ENCODE data around the gene NPLOC4. TPM values are rescaled to one million over a fixed set of nuclear protein-coding genes. Genes with fewer than 3 reads are reported as not detected.

NPLOC4 gene
- total RNA-seq, 1 donor: 63.8 TPM

DNA sequence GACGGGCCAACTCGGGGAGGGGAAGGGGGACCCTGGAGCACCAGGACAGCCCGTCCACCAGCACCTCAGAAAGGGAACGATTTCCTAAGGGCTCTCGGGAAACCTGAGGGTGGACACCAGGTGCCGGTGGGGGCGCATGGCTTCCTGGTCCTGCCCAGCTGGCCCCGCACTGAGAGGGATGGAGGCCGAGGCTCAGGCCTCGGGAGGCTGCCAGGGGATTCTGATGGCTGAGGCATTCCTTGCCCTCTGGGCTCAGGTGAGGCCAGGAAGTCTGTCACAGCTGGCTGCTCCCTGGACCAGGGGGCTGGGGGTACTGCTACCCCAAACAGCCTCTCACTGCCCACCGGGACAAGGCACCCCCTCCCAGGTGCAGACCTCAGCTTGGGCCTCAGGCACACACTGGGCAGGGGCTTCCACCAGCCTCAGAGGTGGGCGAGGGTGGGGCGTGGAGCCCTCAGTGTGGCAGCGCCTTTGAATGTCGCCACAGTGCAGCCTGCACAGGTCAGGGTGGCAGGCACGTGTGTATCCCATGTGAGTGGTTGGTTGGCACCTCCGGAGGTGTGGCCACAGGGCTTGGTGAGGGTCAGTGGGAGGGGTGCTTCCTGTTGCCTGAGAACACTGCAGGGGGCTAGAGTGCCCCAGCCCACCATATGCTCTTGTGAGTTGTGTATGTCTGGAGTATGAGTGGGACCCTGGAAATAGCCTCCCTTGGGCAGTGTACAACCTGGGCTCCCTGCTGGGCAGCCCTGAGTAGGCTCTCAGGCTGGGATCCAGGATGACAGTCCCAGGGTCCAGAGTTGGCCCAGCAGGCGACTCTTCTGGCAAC lies 112.7 kb downstream of the NPLOC4 start:
- no peak for DNase-seq (ENCODE audit: low read depth in 2 of 3, low spot score in 2 of 3)

DNA sequence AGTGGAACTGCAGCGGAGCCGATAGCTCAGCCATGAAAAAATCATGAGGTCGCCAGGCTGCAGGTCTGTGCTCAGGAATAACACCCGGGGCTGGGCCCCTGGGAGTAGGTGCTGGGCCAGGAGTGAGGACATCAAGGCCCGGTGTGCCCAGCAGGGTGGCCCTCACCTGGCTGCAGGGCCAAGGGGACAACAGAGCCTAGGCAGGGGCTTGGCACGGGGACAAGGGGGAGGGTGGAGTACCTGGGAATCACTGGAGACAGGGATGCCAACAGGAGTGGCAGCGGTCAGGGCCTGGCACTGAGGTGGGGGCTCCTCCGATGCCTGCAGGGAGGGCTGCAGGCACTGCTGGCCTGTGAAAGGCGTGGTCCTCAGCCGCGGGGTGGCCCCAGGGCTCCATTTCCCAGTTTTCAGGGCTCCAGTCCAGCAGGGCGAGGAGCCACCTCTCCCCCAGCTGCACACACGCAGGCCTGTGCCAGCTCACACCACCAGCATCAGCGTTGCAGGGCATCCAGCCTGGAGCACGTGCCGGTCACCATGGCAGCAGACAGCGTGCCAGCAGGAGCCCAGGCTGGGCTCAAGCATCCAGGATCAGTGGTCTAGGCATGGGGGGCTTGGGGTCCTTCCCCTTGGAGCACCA lies 113.4 kb downstream of the NPLOC4 start:
- DNase-seq (ENCODE audit: low read depth in 2 of 3, low spot score in 2 of 3): no peak

DNA sequence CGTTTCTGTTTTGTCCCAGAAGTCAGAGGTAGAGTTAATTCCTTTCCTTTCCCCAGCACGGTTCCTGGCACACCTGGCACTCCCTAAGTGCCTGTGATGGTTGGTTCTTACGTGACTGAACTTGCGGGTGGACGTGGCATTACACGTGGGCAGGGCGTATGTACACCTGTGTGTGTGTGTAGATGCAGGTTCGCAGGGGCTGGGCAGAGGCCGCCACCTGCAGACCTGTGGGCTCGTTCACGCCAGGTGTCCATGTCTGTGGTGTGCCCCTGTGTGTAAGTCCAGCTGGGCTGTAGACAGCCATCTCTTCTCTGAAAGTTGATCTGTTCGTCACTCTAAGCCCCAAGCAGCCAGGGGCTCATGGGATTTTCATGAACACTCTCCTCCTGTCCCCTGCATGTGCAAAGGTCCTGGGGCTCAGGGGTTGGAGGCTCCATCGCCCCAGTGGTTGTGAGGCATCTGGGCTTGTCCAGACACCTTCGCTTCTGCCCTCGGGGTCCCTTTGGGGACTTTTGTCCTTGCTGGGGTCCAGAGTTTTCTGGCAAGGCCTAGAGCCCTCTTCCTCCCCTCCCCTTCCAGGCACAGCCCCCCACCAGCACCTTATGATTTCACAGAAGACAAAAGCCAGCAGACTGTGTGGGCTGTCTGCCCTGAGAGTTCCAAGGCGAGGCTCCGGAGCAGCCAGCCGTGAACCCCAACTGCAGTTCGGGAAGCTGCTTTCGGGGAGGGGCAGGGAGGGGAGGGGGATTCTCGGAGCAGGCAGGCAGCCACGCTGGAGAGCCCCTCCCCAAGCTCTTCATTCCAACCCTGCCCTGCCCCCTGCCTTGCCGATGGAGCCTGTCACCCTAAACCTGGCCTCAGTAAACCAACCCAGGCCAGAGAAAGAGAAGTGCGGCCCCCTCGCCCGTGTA lies 114.2 kb downstream of the NPLOC4 start:
- DNase-seq (ENCODE audit: low read depth in 2 of 3, low spot score in 2 of 3): peak in 2 of 3 donors; percentile 71 to 80

DNA sequence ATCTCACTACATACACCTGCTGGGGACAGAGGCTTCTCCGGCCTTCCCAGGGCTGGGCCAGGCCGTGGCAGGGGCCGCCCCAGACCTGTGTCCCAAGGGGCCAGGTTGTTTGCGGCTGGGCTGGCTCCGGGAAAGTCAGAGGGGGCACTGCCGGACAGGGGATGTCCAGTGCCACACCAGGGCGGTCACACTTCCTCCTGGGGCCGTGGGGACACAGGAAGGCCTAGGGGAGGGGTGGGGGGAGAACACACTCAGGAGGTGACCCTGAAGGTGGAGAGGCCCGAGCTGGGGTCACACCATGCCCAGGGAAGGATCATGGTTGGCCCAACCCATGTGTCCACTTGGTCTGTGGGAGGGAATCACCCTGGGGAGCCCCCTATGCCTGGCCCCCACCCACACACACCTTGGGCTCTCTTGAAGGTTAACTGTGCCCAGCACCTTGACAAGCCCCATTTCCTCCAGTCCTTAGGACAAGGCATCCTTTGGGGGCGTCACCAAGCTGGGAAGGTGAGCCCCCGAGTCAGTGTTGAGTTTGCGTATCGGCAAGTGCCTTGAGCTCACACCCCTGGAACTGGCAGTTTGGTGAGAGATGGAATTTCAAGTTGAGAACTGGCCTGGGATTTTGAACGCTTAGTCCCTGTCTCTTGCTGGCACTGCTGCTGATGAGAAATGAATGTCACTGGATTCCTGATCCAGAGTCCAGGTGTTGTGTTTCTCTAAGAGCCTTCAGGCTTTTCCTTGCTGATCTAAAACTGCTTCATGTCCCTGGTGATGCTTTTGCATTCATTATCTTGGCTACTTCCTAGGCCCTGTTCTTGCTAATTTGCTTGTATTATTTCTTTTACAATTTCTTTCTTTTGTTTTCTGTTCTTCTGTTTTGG lies 116.7 kb downstream of the NPLOC4 start:
- no peak for DNase-seq (ENCODE audit: low read depth in 2 of 3, low spot score in 2 of 3)

DNA sequence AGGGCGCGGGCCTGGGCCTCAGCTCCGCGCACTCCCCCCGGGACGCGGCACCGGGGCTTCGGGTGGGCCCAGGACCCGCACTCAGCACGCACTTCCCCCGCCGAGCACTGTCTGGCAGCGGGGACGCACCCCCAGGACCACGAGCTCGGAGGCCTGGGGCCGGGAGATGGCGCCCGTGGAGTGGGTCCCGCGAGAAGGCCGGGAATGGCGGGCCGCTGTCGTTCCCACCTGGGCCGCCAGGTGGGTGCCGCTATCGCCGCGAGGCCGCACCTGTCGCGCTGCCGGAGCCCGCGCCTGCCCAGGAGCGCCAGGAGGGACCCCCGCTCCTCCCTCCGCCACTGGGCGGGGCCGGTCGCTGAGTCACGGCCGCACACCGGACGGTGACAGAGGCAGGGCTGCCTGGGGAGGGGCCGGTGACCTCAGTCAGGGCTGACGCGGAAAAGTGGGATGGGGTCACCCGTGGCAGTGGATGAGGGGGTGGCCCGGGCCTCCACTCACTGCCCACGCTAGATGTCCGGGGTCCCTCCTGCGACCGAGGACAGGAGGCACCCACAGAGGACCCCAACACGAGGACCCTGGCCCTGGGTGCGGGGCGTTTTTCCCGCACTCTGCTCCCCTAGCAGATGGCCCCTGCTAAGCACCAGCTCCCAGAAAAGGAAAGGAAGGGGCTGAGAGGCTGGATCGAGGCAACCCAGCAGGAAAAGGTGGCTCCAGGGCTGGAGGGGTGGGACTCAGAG lies 117.5 kb downstream of the NPLOC4 start:
- peak in 2 of 3 donors; percentile 49 to 73 for DNase-seq (ENCODE audit: low read depth in 2 of 3, low spot score in 2 of 3)

DNA sequence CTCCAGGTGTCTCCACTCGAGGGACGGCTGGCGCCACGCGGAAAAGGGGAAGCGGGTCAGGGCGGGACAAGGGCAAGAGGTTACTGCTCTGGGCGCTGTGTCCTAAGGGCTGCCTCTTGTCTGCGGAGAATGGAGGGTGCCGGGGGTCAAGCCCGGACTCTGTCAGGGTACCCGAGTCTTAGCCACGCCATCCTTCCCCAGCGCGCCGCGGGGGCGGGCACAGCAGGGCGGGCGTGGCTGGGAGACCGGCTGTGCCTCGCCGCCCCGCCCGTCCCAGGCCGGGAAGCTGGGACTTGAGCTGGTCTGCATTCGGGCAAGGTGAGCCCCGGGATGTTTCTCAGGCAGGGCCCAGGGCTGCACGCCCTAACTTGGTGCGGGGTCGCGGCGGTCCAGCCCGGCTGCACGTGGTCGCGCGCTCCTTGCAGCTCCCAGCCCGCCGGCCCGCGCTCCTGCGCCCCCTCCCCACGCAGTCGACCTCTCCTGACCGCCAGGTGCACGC lies 118.1 kb downstream of the NPLOC4 start:
- DNase-seq (ENCODE audit: low read depth in 2 of 3, low spot score in 2 of 3): no peak

DNA sequence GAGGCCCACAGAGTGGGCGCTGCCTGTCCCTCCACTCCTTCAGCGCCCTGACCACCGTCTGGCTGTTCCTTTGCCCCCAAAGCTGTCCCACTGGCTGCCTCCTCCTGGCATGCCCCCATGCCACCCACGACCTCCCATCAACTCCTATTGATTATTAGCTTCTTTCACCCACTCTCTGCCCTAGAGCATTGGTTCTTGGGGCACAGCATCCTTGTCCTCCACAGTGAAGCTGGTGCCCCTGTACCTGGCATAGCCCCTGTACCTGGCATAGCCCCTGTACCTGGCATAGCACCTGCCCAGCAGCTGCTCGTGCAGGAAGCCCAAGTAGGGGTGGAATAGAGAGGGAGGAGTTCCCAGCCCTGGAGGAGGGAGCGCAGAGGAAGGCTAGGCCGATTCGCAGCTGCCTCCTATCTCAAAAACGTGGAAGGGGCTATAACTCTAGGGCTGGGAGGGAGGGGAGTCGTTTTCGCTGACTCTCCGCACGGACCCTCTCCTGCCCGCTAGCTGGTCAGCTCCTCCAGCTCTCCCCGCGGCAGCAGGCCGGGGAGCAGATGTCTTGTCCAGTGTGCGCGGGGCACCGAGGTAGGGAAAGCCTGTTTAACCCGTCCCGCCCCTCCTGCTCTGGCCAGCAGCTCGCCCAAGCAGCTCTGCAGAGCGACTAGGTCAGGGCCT lies 118.7 kb downstream of the NPLOC4 start:
- DNase-seq (ENCODE audit: low read depth in 2 of 3, low spot score in 2 of 3): no peak

DNA sequence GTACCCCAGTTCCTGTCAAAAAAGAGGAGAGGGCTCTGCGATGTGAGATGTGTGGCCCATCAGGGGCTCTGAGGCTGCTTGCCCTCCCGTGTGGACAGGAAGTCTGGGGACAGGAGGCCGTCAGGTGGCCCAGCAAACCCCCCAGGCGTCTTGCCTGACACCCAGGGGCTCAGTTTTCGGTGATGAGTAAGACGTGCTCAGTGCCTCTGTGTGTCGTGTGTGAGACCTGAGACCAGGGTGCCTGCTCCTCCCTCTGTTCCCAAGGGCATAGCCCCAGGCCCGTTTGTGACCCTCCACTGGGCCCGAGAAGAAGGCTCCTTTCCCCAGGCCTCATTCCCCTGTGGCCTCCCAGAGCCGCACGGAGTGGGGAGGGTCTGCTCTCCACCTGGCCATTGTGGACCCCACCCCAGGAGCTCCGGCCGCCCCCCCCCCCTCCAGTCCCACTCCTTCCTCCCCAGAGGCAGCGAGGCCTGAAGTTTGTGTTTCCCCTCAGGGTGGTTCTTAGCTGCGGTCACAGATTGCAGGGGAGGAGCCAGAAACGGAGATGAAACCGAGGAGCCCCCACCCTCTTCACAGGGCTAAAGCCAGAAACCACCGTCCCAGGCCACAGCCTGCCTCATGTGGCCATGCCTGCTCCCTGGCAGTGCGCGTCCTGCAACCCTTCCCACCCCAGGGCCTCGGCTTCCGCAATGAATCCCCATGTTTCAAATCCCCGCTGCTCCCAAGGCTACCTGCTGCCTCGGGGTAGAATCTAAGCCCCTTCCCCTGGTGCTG lies 119.4 kb downstream of the NPLOC4 start:
- DNase-seq (ENCODE audit: low read depth in 2 of 3, low spot score in 2 of 3): no peak

DNA sequence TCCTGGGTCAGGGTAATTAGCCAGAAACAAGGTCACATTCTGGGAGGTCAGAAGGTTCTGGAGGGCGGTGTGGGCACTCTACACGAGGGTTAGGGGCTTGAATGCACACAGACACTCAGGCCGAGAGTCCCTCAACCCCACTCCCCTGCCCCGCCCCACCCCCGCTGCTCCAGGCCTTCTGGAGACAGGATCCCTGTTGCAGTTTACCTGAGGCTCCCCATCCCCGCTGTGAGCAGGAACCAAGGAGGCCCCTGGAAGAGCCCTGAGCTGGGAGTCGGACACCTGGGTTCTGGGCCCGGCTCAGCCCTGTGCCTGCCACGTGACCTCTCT lies 119.9 kb downstream of the NPLOC4 start:
- DNase-seq (ENCODE audit: low read depth in 2 of 3, low spot score in 2 of 3): no peak

DNA sequence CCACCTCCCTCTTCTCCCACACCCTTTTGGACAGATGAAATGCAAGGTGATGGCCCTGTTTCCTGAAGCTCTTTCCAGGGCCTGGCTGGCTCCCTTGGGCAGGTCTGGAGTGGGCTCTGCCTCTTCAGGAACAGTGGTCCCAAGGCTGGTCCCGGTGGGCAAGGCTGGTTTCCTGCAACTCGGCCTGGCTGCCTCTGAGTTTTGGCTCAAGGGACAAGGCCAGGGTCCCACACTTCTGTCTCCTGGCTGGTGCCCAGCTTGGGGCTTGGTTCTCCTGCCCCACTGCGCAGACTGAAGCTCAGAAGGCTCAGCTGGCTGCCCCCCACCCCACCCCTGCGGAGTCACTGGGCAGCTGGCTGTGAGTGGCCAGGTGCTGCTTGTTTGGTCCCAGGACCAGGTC lies 120.5 kb downstream of the NPLOC4 start:
- no peak for DNase-seq (ENCODE audit: low read depth in 2 of 3, low spot score in 2 of 3)

DNA sequence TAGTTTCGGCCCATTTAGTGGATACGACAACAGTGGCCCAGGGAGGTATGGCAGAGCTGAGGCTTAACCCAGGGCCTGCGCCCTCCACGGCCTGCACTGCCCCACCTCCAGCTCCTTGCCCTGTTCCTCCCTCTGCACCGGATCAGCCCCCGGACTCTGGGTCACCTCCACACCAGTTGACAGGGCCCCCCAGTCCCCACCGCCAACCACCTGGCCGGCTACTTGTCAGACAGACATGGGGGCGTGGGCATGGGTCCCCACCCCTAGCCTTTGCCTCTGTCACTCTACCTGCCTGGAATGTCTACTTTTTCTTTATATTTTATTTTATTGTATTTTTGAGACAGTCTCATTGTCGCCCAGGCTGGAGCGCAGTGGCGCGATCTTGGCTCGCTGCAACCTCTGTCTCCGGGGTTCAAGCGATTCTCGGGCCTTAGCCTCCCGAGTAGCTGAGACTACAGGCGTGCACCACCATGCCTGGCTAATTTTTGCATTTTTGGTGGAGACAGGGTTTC lies 121.3 kb downstream of the NPLOC4 start:
- DNase-seq (ENCODE audit: low read depth in 2 of 3, low spot score in 2 of 3): no peak

DNA sequence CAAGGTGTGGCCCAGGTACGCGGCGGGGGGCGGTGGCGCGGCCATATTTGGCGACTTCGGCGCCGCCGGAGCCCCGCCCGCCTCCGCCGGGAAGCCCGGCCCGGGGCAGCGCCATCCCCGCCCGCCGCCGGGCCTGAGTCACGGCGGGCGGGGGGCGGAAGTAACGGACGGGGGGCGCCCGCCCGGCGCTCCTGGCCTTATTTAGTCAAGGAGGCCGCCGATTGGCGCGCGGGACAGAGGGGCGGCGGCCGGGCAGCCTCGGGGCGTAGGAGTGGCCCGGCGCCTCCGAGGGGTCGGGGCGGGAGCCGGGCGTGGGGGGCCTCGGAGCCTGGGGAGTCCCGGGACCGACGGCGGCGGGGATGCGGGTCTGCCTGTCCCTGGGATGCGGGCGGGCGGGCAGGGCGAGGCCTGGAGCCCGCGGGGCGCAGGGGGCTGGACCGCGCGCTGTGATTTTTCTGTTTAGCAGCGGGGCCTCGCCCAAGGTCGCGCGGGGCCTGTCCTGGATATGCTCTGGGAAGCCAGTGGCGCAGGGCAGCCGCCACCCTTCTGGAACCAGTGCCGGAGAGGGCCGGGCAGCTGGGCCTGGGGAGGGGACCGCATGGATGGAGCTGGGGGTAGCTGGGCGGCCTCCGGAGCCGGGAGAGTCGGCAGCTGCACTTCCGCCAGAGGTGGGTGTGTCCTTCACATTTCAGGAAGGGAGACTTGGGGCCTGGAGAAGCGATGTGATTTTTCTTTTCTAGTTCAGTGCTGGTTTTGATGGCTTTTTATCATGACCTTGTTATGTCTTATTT lies 122.0 kb downstream of the NPLOC4 start:
- DNase-seq (ENCODE audit: low read depth in 2 of 3, low spot score in 2 of 3): peak in 2 of 3 donors; percentile 61 to 73

DNA sequence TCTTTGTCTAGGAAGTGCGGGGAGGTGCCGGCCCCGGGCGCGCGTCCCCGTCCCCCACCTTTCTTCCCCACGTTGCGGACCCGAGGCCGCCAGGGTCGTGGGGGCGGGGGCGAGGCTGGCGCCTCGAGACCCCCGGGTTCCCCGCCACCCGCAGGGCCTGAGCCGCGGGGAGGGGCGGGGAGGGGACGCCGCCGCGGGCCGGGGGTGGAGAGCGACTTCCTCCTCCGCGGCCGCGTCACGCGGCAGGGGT lies 122.5 kb downstream of the NPLOC4 start:
- no peak for DNase-seq (ENCODE audit: low read depth in 2 of 3, low spot score in 2 of 3)

DNA sequence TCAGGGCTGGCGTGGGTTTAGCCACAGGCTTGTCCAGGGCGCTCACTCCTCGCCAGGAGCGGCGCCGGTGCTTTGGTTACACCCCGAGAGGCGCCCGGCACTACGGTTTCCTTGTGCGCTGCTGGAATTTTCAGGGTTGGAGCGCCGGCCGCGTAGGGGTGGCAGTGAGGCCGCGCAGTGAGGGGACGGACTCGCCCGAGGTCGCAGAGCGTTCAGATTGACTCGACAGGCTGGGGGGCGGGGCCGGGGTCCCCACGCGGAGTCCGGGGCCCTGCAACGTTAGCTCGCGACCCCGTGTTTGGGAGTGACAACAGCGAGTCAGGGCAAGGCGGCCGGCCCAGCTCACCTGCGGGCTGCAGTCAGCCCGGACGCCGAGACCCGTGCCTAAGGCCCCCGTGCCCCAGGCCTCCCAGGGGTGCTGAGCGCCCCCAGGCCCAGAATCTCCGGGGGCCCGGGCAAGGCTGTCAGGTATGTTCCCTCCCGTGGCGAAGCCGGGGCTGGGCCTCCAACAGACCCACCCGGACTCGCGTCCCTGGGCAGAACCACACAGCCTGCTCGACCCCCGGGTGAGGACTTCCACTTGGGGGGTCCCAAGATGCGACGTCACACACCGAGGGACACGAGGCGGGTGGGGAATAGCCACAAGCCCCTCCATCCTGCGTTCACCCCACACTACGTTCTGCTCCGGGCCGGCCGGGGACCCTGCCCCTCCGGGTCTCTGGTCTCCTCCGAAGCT lies 123.0 kb downstream of the NPLOC4 start:
- peak in 1 of 3 donors; percentile 27 for DNase-seq (ENCODE audit: low read depth in 2 of 3, low spot score in 2 of 3)

DNA sequence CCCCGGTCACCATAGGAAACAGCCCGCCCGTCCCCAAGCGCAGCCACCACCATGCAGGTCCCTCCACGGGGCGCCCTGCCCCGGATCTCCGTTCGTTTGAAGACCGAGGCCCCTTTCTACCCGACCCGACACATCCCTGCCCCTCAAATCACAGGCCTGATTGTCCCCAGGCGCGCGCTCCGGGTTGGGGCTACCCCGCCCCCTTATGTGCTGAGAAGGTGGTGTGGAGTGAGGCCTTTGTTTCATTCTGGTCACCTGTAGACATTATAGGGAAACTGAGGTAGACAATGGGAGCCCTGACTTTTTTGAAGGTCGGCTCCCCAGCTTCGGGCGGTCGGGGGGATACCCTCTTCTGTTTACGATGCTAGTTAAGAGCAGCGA lies 123.5 kb downstream of the NPLOC4 start:
- peak in 2 of 3 donors; percentile 56 to 73 for DNase-seq (ENCODE audit: low read depth in 2 of 3, low spot score in 2 of 3)

DNA sequence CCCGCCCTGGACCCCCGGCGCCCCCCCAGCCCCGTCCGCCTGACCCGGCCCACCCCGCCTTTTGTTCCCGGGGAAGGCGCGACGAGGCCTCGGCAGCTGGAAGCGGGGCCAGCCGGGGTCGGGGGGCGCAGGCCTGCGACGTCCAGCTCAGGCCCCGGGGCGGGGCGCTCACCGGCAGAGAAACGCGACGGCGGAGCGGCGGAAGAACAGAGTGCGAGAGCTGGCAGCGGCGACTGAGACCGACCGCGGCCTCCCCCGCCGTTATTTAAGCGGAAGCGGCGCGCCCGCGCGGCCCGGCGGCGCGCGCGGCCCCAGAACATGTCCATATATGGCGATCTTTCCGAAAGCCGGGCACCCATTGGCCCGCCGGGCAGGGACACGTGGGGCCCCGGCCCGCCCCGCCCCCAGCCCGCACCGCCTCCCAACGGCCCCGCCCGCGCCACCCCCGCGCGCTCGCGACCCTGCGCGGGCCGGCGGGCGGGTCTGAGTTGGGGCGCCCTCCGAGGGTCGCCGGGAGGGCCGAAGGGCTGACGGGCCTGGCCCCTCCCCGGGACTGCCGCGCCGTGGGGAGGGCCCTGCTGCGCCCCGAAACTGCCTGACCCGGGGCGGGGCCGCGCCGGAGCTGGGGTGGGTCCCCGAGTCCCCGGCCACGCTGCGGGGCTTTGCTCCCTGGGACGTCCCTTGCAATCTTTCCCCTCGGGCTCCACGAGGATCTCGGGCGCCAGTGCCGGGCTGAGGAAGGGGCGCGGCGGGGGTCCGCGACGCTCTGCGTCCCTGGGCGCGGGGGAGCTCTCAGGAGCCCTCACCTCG lies 124.1 kb downstream of the NPLOC4 start, which contains the start of gene ACTG1:
ACTG1 (minus strand) TSS at position 238 of the 810 bp plus-strand sequence. CDS start 445 bp downstream, outside the sequence.
- peak; percentile 89 to 94 (median 94) for DNase-seq (ENCODE audit: low read depth in 2 of 3, low spot score in 2 of 3)

All from hematopoietic multipotent progenitor cell (in vitro differentiated cells).